ENCODE data around the gene MAST2.

MAST2 gene

DNA sequence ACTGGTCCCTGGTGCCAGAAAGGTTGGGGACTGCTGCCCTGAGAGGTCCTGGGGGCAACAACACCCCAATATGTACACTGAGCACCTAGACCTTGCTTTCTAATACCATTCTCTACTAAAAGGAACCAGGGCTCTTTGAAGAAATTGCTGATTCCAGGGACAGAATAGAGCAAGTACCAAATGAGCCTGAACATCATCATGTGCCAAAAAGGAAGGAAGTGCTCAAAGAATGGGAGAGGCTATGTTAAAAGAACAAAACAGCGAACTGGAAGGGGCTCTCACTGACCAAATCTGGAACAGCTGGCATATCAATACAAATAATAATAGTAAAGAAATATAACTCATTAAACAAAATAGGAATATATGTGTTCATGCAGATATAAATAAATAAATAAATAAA lies 278.2 kb downstream of the MAST2 start:
- in situ Hi-C loops (cut with HindIII; ENCODE audit: low sequenced_read_pairs), result no loop called here
- H3K4me3 ChIP-seq (ENCODE audit: low read depth, low read length), result no peak overlapping the region
- no peak for DNase-seq (ENCODE audit: low read depth)
- TF ChIP-seq, protein P1, sequence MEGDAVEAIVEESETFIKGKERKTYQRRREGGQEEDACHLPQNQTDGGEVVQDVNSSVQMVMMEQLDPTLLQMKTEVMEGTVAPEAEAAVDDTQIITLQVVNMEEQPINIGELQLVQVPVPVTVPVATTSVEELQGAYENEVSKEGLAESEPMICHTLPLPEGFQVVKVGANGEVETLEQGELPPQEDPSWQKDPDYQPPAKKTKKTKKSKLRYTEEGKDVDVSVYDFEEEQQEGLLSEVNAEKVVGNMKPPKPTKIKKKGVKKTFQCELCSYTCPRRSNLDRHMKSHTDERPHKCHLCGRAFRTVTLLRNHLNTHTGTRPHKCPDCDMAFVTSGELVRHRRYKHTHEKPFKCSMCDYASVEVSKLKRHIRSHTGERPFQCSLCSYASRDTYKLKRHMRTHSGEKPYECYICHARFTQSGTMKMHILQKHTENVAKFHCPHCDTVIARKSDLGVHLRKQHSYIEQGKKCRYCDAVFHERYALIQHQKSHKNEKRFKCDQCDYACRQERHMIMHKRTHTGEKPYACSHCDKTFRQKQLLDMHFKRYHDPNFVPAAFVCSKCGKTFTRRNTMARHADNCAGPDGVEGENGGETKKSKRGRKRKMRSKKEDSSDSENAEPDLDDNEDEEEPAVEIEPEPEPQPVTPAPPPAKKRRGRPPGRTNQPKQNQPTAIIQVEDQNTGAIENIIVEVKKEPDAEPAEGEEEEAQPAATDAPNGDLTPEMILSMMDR (IDR thresholded peaks at IDR 0.05; ENCODE audit: low read depth, low read length, missing control alignments), result no peak

DNA sequence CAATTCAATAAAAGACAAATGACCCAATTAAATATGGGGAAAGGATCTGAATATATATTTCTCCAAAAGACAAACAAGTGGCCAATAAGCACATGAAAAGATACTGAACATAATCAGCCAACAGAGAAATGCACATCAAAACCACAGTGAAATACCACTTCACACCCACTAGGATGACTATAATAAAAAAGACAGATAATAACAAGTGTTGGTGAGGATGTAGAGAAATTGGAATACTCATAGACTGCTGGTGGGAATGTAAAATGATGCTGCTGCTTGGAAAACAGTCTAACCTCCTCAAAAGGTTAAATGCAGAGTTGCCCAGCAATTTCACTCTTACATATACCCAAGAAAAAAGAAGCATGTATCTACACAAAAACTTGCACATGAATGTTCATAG lies 280.2 kb downstream of the MAST2 start:
- no peak overlapping the region for H3K4me3 ChIP-seq (ENCODE audit: low read depth, low read length)
- in situ Hi-C loops (cut with HindIII; ENCODE audit: low sequenced_read_pairs), result no loop called here
- TF ChIP-seq, protein P1 (IDR thresholded peaks at IDR 0.05; ENCODE audit: low read depth, low read length, missing control alignments), result no peak
- no peak for DNase-seq (ENCODE audit: low read depth)

DNA sequence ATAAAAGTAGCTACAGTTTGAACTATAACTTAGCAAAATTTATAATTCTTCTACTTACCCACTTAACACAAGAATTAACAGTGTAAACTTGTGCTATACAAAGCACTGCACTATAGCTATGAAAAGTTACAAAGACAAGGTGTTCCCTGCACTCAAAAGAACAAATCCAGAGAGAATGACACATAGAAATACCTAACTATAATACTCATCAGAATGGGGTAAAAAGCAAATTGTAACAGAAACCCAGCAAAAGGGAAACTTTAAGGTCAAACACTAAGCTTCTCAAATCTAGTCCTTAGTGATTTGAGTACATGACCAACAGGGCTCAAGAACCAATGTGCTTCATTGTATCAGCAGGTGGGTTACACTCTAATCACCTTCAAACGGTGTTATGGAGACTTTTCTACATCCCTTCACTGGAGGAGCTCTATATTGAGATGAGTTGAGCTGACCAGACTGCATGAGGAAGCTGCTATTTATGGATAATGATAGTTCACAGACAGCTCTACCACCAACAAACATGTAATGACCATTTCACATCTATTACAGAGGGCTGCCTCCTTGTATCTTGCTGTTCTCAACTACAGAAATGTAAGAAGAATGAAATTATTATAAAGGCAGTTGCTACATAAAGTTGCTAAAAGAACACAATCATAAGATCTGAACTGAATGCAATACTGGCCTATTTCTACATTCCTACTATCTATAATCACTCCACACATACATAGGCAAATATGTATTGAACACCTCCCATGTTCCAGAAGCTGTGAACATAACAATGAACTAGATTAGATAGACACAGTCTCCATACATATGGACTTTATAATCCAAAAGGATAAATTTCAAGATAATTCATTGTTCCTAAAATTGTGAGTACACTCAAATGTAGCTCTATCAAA lies 281.4 kb downstream of the MAST2 start:
- TF ChIP-seq, protein P1 (IDR thresholded peaks at IDR 0.05; ENCODE audit: low read depth, low read length, missing control alignments), result no peak
- in situ Hi-C loops (cut with HindIII; ENCODE audit: low sequenced_read_pairs), result no loop called here
- DNase-seq (ENCODE audit: low read depth), result no peak
- no peak overlapping the region for H3K4me3 ChIP-seq (ENCODE audit: low read depth, low read length)
